ENCODE data around the gene PRXL2C.

DNA sequence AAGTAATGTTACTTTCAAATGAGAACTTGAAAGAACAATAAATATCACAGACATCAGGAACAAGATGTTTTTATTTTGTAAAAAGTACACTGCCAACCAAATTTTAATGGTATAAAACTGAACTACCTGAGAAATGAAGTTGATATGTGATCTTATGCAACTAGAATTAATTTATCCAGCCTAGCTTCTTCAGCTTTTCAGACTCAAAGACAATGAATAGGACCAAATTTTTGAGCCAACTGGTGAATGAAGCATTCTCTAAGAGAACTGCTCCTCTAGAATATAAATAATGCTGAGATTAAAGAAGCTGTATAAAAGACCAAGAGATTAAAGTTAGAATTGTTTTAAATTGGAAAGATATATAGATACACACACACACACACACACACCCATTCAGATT, 45.4 kb downstream of the PRXL2C start:
- no peak for TF ChIP-seq CTCF (conservative IDR thresholded peaks at IDR 0.05; ENCODE audit: low read depth, low read length)
- no peak for TF ChIP-seq EZH2 (IDR thresholded peaks at IDR 0.05; ENCODE audit: low read length, unreplicated experiment)
- no peak for TF ChIP-seq EZH2phosphoT487 (IDR thresholded peaks at IDR 0.05; ENCODE audit: borderline replicate concordance, low read length)
